Fibroblast of lung (primary cell): Measurements from ENCODE around the gene SEC22A.

Source experiments
- EZH2 ChIP-seq: IDR thresholded peaks from 2 replicates; pipeline ENCODE4 v1.5.1; 2012; ENCODE audit warnings: low read length, control low read depth, mild to moderate bottlenecking; ENCODE audit errors: missing control alignments
- TF ChIP-seq, protein P1 (sequence below), 2 donors: IDR thresholded peaks in 1 of 2; conservative IDR thresholded peaks in 1 of 2; 1 replicate in 1 of 2; 2 replicates in 1 of 2; pipeline ENCODE4 v1.5.1; 2011 to 2012; ENCODE audit warnings: low read length in 2 of 2, control low read depth in 1 of 2, inconsistent platforms in 1 of 2, low read depth in 1 of 2, mild to moderate bottlenecking in 1 of 2

DNA sequence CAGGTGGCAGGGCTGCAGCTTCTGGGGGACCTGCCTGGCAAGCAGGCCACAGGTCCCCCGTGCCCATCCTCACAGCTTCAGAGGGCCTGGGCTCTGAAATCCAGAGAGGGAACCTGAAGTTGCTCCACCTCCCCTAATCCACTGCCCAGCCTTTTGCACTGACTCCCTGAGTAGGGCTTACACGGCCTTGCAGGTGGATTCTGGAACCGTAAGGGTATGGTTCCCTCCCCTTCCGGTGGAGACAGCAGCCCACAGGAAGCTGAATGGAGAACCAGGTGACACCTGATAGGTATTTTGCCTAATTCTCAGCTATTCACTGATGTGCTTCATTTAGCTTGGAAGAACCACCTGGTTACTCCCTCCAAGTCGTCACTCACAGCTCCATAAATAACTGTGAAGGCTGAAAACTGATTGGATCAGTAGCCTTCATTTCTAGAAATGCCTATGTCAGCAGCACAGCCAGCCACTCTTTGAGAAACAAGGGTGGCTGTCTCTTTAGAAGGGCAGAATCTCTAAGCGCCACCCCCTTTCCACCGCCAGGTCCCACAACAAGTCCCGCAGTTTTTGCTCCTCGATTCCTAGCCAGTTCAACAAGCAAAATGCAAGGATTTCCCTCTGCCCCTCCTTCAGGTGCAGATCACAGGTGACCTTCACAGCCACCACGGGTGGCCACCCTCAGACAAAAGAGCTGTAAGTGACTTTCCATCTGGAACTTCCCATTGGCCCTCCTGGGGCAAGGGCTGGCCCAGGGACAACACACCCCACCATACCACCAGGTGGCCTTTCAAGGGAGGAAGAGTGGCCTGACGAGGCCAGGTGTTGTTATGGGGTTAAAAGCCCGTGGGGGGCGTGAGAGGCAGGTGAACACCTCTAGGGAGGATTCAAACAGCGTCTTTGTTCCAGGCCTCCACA lies 112.9 kb downstream of the SEC22A start:
- TF ChIP-seq, protein P1, sequence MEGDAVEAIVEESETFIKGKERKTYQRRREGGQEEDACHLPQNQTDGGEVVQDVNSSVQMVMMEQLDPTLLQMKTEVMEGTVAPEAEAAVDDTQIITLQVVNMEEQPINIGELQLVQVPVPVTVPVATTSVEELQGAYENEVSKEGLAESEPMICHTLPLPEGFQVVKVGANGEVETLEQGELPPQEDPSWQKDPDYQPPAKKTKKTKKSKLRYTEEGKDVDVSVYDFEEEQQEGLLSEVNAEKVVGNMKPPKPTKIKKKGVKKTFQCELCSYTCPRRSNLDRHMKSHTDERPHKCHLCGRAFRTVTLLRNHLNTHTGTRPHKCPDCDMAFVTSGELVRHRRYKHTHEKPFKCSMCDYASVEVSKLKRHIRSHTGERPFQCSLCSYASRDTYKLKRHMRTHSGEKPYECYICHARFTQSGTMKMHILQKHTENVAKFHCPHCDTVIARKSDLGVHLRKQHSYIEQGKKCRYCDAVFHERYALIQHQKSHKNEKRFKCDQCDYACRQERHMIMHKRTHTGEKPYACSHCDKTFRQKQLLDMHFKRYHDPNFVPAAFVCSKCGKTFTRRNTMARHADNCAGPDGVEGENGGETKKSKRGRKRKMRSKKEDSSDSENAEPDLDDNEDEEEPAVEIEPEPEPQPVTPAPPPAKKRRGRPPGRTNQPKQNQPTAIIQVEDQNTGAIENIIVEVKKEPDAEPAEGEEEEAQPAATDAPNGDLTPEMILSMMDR (conservative IDR thresholded peaks at IDR 0.05 in 1 of 2, IDR thresholded peaks at IDR 0.05 in 1 of 2; ENCODE audit: low read depth in 1 of 2, low read length in 2 of 2): no peak
- TF ChIP-seq EZH2: no peak
